ENCODE data around the gene GBX1. TPM values are rescaled to one million over a fixed set of nuclear protein-coding genes. Genes with fewer than 3 reads are reported as not detected.

The GBX1 gene
- total RNA-seq, 1 donor from 2014 or later: 0.41 TPM

GRCh38 chr7:151135866-151136843 lies 31.3 kb downstream of the GBX1 start:
- Mint-ChIP-seq H3K4me1 (ENCODE audit: unreplicated experiment) (peaks cover 27% of the 10 kb centered on the region), H3K27me3 (no peaks in the 10 kb centered on the region), H3K9me3 (no peaks in the 10 kb centered on the region), H3K27ac (no peak overlapping the region), H3K36me3 (peaks cover 10% of the 10 kb centered on the region), H3K4me3 (no peak overlapping the region)
- no peak for DNase-seq (ENCODE audit: extremely low spot score, unreplicated experiment)
- TF ChIP-seq CTCF (conservative IDR thresholded peaks at IDR 0.05): no peak

GRCh38 chr7:151135525-151135845 lies 32.0 kb downstream of the GBX1 start:
- no peaks in the 10 kb centered on the region for H3K9me3 Mint-ChIP-seq
- H3K27me3 Mint-ChIP-seq: no peaks in the 10 kb centered on the region
- H3K4me1 Mint-ChIP-seq (ENCODE audit: unreplicated experiment): peaks cover 25% of the 10 kb centered on the region
- no peak for DNase-seq (ENCODE audit: extremely low spot score, unreplicated experiment)
- H3K27ac Mint-ChIP-seq: no peak overlapping the region
- peaks cover 7% of the 10 kb centered on the region for H3K36me3 Mint-ChIP-seq
- no peak overlapping the region for H3K4me3 Mint-ChIP-seq
- TF ChIP-seq CTCF (conservative IDR thresholded peaks at IDR 0.05): no peak

- no peak for TF ChIP-seq CTCF (conservative IDR thresholded peaks at IDR 0.05)
- peaks cover 21% of the 10 kb centered on the region for H3K4me1 Mint-ChIP-seq (ENCODE audit: unreplicated experiment)
- no peak for DNase-seq (ENCODE audit: extremely low spot score, unreplicated experiment)
- no peak overlapping the region for H3K27ac Mint-ChIP-seq
- H3K9me3 Mint-ChIP-seq: no peaks in the 10 kb centered on the region
- no peaks in the 10 kb centered on the region for H3K27me3 Mint-ChIP-seq
- no peak overlapping the region for H3K4me3 Mint-ChIP-seq
- H3K36me3 Mint-ChIP-seq: peaks cover 3% of the 10 kb centered on the region
These were observed 32.6 kb downstream of the GBX1 start for GRCh38 chr7:151134743-151135524.

GRCh38 chr7:151133986-151134742 lies 33.3 kb downstream of the GBX1 start:
- Mint-ChIP-seq H3K4me3 (no peak overlapping the region), H3K27ac (no peak overlapping the region), H3K36me3 (peaks cover 3% of the 10 kb centered on the region), H3K4me1 (ENCODE audit: unreplicated experiment) (peaks cover 21% of the 10 kb centered on the region), H3K27me3 (no peaks in the 10 kb centered on the region), H3K9me3 (no peaks in the 10 kb centered on the region)
- no peak for DNase-seq (ENCODE audit: extremely low spot score, unreplicated experiment)
- TF ChIP-seq CTCF (conservative IDR thresholded peaks at IDR 0.05): no peak

GRCh38 chr7:151133266-151133985 lies 34.1 kb downstream of the GBX1 start:
- TF ChIP-seq CTCF (conservative IDR thresholded peaks at IDR 0.05): no peak
- Mint-ChIP-seq H3K9me3 (no peaks in the 10 kb centered on the region), H3K27ac (no peak overlapping the region), H3K4me1 (ENCODE audit: unreplicated experiment) (peaks cover 15% of the 10 kb centered on the region), H3K4me3 (no peak overlapping the region), H3K27me3 (no peaks in the 10 kb centered on the region), H3K36me3 (peaks cover 3% of the 10 kb centered on the region)
- no peak for DNase-seq (ENCODE audit: extremely low spot score, unreplicated experiment)

Measured in type B pancreatic cell (in vitro differentiated cells).